Heart right ventricle (tissue), 16 donors: ENCODE data around the gene RANBP3. TPM values are rescaled to one million over a fixed set of nuclear protein-coding genes. Genes with fewer than 3 reads are reported as not detected.

ENCODE experiments used
- ATAC-seq, 8 donors: fragments of 200-7000 bp; cut with Tn5 transposase; one replicate each; pipeline ENCODE4 v1.9.1; 2020; ENCODE audit warnings: mild to moderate bottlenecking in 8 of 8, moderate library complexity in 8 of 8, moderate number of reproducible peaks in 1 of 8
- DNase-seq, 2 donors: peaks; one replicate each; pipeline ENCODE4 v3.0.0-alpha.2; 2020
- H3K27ac ChIP-seq, 10 donors: fragments of 200-600 bp; sonication (generic) in 2 of 10; one replicate each; pipeline versions ENCODE4 v1.5.0 to v1.8.0; 2020 to 2022; ENCODE audit warnings: mild to moderate bottlenecking in 3 of 10
- H3K27me3 ChIP-seq, 7 donors: fragments of 200-600 bp; one replicate each; pipeline ENCODE4 v1.8.0; 2021 to 2022; ENCODE audit warnings: mild to moderate bottlenecking in 2 of 7
- H3K36me3 ChIP-seq, 9 donors: fragments of 200-600 bp; sonication (generic) in 1 of 9; one replicate each; pipeline versions ENCODE4 v1.5.0 to v1.8.0; 2020 to 2022; ENCODE audit warnings: mild to moderate bottlenecking in 2 of 9
- H3K4me1 ChIP-seq, 9 donors: fragments of 200-600 bp; sonication (generic) in 1 of 9; one replicate each; pipeline versions ENCODE4 v1.5.0 to v1.8.0; 2020 to 2022; ENCODE audit warnings: mild to moderate bottlenecking in 4 of 9
- H3K4me3 ChIP-seq, 10 donors: fragments of 200-600 bp; sonication (generic) in 2 of 10; one replicate each; pipeline versions ENCODE4 v1.5.0 to v1.8.0; 2020 to 2022; ENCODE audit warnings: mild to moderate bottlenecking in 7 of 10, moderate library complexity in 2 of 10
- H3K9me3 ChIP-seq, 11 donors: fragments of 200-600 bp in 10 of 11; sonication (generic) in 2 of 11; one replicate each; pipeline versions ENCODE4 v1.5.0 to v1.8.0; 2013 to 2022; ENCODE audit warnings: mild to moderate bottlenecking in 2 of 11, control low read depth in 1 of 11, moderate library complexity in 1 of 11
- CTCF ChIP-seq, 9 donors: fragments of 200-600 bp; sonication (generic) in 2 of 9; IDR thresholded peaks; one replicate each; pipeline versions ENCODE4 v1.5.0 to v1.8.0; 2021 to 2022; ENCODE audit warnings: antibody characterized with exemption in 9 of 9, mild to moderate bottlenecking in 5 of 9, moderate library complexity in 1 of 9
- WGBS, 2 donors: extraction: QIAGEN DNeasy Blood & Tissue Kit; methylation state at CpG; one replicate each; pipeline ENCODE4 v1.1.7; 2013; ENCODE audit warnings: inconsistent platforms in 1 of 2; 5-methylcytosine and 5-hydroxymethylcytosine counted together
- intact Hi-C, 10 donors: fragments of 100-400 bp; cut with DNase I; formaldehyde crosslinking; loops; one replicate each; pipeline versions ENCODE4 v1.11.1 to v1.14.2; 2022
- polyA plus RNA-seq, 2 donors: library from polyadenylated mRNA; stranded (reverse); fragments of 200-250 nt; gene quantifications; one replicate each; pipeline ENCODE4 v1.2.3, GENCODE V29; 2013
- total RNA-seq, 10 donors: library from RNA; stranded (reverse); fragmentation: NEBNext Ultra II Directional in 3 of 10; extraction: Animal tissue kit (Norgen Biotek cat#: 25700) in 3 of 10; gene quantifications; one replicate each; pipeline versions ENCODE4 v1.2.1 to v1.2.4, GENCODE V29; 2021 to 2023
- donor health status: Arrhythmogenic right ventricular cardiomyopathy.
- donor health status: ischemic (EF 13 %, LVEDD 7.1; RV severe dilation, severe dysfunction).
- donor health status: healthy with polysubstance abuse.
- donor health status: DM: no; HTN: yes; CAD: no.
- donor health status: DM: no; HTN: no; CAD: no.
- donor health status: ischemic (EF 25% LVEDD 6.9; RV normal size, moderate dysfunction).
- donor health status: ischemic (EF 25% LVEDD 5.7; RV mildly dilated, moderate dysfunction).
- donor health status: healthy.
- donor health status: DM: yes; HTN: yes; CAD: no.
- donor health status: Ischemic cardiomyopathy.
- donor health status: ischemic (EF 35%, LVEDD 5.7; RV mildly dilated, moderate dysfunction).
- donor health status: nonischemic (EF 11% LVEDD 7.7; RV severe dilation, severe dysfunction).
- donor health status: DM: yes; HTN: yes; CAD: no.
- donor health status: PGD.
- donor health status: ischemic (EF 29% LVEDD 5.4; RV normal size, mild dysfunction).
- donor health status: nonischemic (EF 23%, LVEDD 6.1; RV moderate dilation, normal function).

Gene RANBP3
- total and polyA plus RNA-seq, 12 donors: 29.5 to 76.1 (median 63.0) TPM

GRCh38 chr19:5953030-5953589 lies 24.8 kb downstream of the RANBP3 start:
- intact Hi-C loops: loop anchor here in 1 of 10 donors (10.0 kb wide), 1 partner anchor 608 kb away; the partner anchor contains the start of gene PTPRS
- ATAC-seq (no peak), DNase-seq (no peak)
- no peak for TF ChIP-seq CTCF (IDR thresholded peaks at IDR 0.05)
- H3K4me3 ChIP-seq: no peak overlapping the region
- 56 to 64% methylated on average over 5 of the region's 5 CpGs for WGBS, 2 donors
- H3K36me3 ChIP-seq: peaks cover 0 to 20% (median 0%) of the 10 kb centered on the region in 9 donors
- H3K9me3 ChIP-seq: no peaks in the 10 kb centered on the region
- no peaks in the 10 kb centered on the region for H3K27me3 ChIP-seq
- peak overlapping the region in 9 of 10 donors; percentile 33 to 82 (median 68) for H3K27ac ChIP-seq
- peaks cover 37 to 100% (median 94%) of the 10 kb centered on the region in 9 donors for H3K4me1 ChIP-seq

- Histone ChIP-seq H3K27me3 (no peaks in the 10 kb centered on the region), H3K4me1 (peaks cover 41 to 100% (median 98%) of the 10 kb centered on the region in 9 donors), H3K4me3 (no peak overlapping the region), H3K36me3 (peaks cover 0 to 14% (median 0%) of the 10 kb centered on the region in 9 donors), H3K27ac (peak overlapping the region in 8 of 10 donors; percentile 33 to 82 (median 73)), H3K9me3 (no peaks in the 10 kb centered on the region)
- TF ChIP-seq CTCF (IDR thresholded peaks at IDR 0.05): no peak
- DNase-seq: no peak
- intact Hi-C loops: loop anchor here in 1 of 10 donors (10.0 kb wide), 1 partner anchor 608 kb away; the partner anchor contains the start of gene PTPRS
- ATAC-seq: no peak
- WGBS, 2 donors: 44 to 46% methylated on average over 18 of the region's 18 CpGs
Measured at GRCh38 chr19:5952193-5953029, 25.5 kb downstream of the RANBP3 start.

- Histone ChIP-seq H3K27ac (peak overlapping the region in 8 of 10 donors; percentile 27 to 79 (median 62)), H3K4me3 (no peak overlapping the region), H3K27me3 (no peaks in the 10 kb centered on the region), H3K4me1 (peaks cover 45 to 100% (median 98%) of the 10 kb centered on the region in 9 donors), H3K9me3 (no peaks in the 10 kb centered on the region), H3K36me3 (peaks cover 0 to 14% (median 0%) of the 10 kb centered on the region in 9 donors)
- intact Hi-C loops: loop anchor here in 1 of 10 donors (10.0 kb wide), 1 partner anchor 607 kb away; the partner anchor contains the start of gene PTPRS
- ATAC-seq (peak in 2 of 8 donors; percentile 8 to 13), DNase-seq (no peak)
- 26 to 30% methylated on average over 19 of the region's 19 CpGs for WGBS, 2 donors
- TF ChIP-seq CTCF (IDR thresholded peaks at IDR 0.05): no peak
Measured at GRCh38 chr19:5951338-5951861, 26.5 kb downstream of the RANBP3 start.

- Histone ChIP-seq H3K27me3 (no peaks in the 10 kb centered on the region), H3K4me3 (no peak overlapping the region)
Measured at GRCh38 chr19:5950741-5951140, 27.2 kb downstream of the RANBP3 start.

More at GRCh38 chr19:5950741-5951140, 27.2 kb downstream of the RANBP3 start:
- Histone ChIP-seq H3K36me3 (peaks cover 0 to 18% (median 0%) of the 10 kb centered on the region in 9 donors), H3K4me1 (peaks cover 45 to 99% (median 92%) of the 10 kb centered on the region in 9 donors), H3K27ac (peak overlapping the region in 7 of 10 donors; percentile 31 to 79 (median 64)), H3K9me3 (no peaks in the 10 kb centered on the region)
- WGBS, 2 donors: 56 to 60% methylated on average over 3 of the region's 3 CpGs
- intact Hi-C loops: loop anchor here in 1 of 10 donors (10.0 kb wide), 1 partner anchor 606 kb away; the partner anchor contains the start of gene PTPRS
- DNase-seq (no peak), ATAC-seq (no peak)
- TF ChIP-seq CTCF (IDR thresholded peaks at IDR 0.05): no peak
